Left lung (tissue), 10 donors: ENCODE results near the gene ECHDC3. TPM values are rescaled to one million over a fixed set of nuclear protein-coding genes. Genes with fewer than 3 reads are reported as not detected.
A peak's percentile ranks its signal among the peaks of the same experiment; 100 is the strongest.

Experiments
- ATAC-seq: fragments of 200-7000 bp; cut with Tn5 transposase; one replicate; pipeline ENCODE4 v1.9.1; 2020; ENCODE audit warnings: moderate library complexity
- DNase-seq, 4 donors: peaks; one replicate each; pipeline ENCODE4 v3.0.0-alpha.2; 2013 to 2020
- H3K27ac ChIP-seq, 2 donors: fragments of 200-600 bp; sonication (generic) in 1 of 2; one replicate each; pipeline versions ENCODE4 v1.5.0 to v1.8.0; 2020 to 2021
- H3K27me3 ChIP-seq, 2 donors: fragments of 200-600 bp; sonication (generic) in 1 of 2; one replicate each; pipeline versions ENCODE4 v1.5.0 to v1.8.0; 2020 to 2021
- H3K36me3 ChIP-seq, 2 donors: fragments of 200-600 bp; sonication (generic) in 1 of 2; one replicate each; pipeline versions ENCODE4 v1.5.0 to v1.8.0; 2020 to 2021
- H3K4me1 ChIP-seq, 2 donors: fragments of 200-600 bp; one replicate each; pipeline ENCODE4 v1.8.0; 2021
- H3K4me3 ChIP-seq, 2 donors: fragments of 200-600 bp; sonication (generic) in 1 of 2; one replicate each; pipeline versions ENCODE4 v1.5.0 to v1.8.0; 2020 to 2021; ENCODE audit warnings: mild to moderate bottlenecking in 1 of 2
- H3K9me3 ChIP-seq, 2 donors: fragments of 200-600 bp; sonication (generic) in 1 of 2; one replicate each; pipeline versions ENCODE4 v1.5.0 to v1.8.0; 2020 to 2021
- CTCF ChIP-seq, 2 donors: fragments of 200-600 bp; sonication (generic) in 1 of 2; IDR thresholded peaks; one replicate each; pipeline versions ENCODE4 v1.5.0 to v1.8.0; 2021; ENCODE audit warnings: antibody characterized with exemption in 2 of 2
- intact Hi-C, 2 donors: fragments of 100-400 bp; cut with DNase I; formaldehyde crosslinking; loops; one replicate each; pipeline versions ENCODE4 v1.11.2 to v1.14.2; 2022
- polyA plus RNA-seq, 6 donors: library from polyadenylated mRNA; unstranded; fragments of 120-200 nt; gene quantifications; one replicate each; pipeline ENCODE4 v1.2.1, GENCODE V29; 2013; ENCODE audit not compliant: insufficient read length in 6 of 6
- total RNA-seq, 2 donors: library from RNA; stranded (reverse); fragmentation: NEBNext Ultra II Directional; extraction: Animal tissue kit (Norgen Biotek cat#: 25700); gene quantifications; one replicate each; pipeline ENCODE4 v1.2.1, GENCODE V29; 2021
- donor health status: DM: no; HTN: yes; CAD: no.
- donor health status: DM: no; HTN: no; CAD: no.

ECHDC3 gene
- total and polyA plus RNA-seq, 8 donors = 12.4 to 32.6 (median 14.7) TPM

DNA sequence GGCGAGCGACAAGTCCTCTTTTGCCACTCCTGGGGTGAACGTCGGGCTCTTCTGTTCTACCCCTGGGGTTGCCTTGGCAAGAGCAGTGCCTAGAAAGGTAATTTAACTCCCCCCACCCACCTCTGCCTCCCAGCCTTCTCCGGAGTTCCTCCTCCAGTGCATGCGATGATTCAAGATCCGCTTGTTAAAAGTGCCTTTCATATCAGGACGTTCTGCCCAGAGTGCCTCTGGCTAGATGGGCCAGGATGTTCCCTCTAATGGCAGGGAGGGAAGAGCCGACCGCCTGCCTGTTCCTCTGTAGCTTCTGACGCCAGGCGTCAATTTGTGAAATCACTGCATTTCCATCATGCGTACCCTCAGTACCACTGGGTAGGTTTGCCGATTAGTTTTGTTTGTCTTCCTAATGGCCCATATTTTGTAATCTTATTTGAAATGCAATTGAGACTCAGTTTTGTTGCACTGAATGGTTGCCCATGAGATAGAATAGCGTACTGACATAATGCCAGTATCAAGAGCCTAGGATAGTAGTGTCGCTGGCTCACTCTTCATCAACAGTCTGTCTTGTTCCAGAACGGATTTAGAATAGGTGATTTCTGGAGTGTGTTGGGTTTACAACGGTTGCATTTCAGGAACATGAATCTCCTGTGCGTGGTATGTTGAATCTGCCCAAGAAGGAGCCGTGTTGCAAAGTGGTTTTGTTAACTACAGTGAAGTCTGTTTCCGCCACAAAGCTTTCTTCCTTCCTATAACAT, 13.5 kb downstream of the ECHDC3 start:
- no peak for TF ChIP-seq CTCF (IDR thresholded peaks at IDR 0.05)
- Histone ChIP-seq H3K27me3 (no peaks in the 10 kb centered on the region), H3K9me3 (no peaks in the 10 kb centered on the region), H3K27ac (no peak overlapping the region), H3K4me3 (no peak overlapping the region), H3K4me1 (peaks cover 10 to 13% of the 10 kb centered on the region in 2 donors), H3K36me3 (peaks cover 0 to 32% of the 10 kb centered on the region in 2 donors)
- DNase-seq (no peak), ATAC-seq (no peak)
- intact Hi-C loops = loop anchor here in 1 of 2 donors (10.0 kb wide), 1 partner anchor 241 kb away; no protein-coding TSS in a partner anchor

- no peaks in the 10 kb centered on the region for H3K27me3 ChIP-seq
- TF ChIP-seq CTCF (IDR thresholded peaks at IDR 0.05) = no peak
- ATAC-seq (no peak), DNase-seq (no peak)
- intact Hi-C loops = loop anchor here in 1 of 2 donors (10.0 kb wide), 1 partner anchor 242 kb away; no protein-coding TSS in a partner anchor
- H3K4me1 ChIP-seq = peaks cover 9 to 13% of the 10 kb centered on the region in 2 donors
- H3K4me3 ChIP-seq = no peak overlapping the region
- H3K9me3 ChIP-seq = no peaks in the 10 kb centered on the region
- peaks cover 0 to 31% of the 10 kb centered on the region in 2 donors for H3K36me3 ChIP-seq
- H3K27ac ChIP-seq = peak overlapping the region; percentile 39 to 55
These were observed 14.7 kb downstream of the ECHDC3 start for GRCh38 chr10:11756766-11757315.

- Histone ChIP-seq H3K4me1 (peaks cover 9 to 13% of the 10 kb centered on the region in 2 donors), H3K36me3 (peaks cover 0 to 32% of the 10 kb centered on the region in 2 donors), H3K27me3 (no peaks in the 10 kb centered on the region), H3K27ac (peak overlapping the region; percentile 39 to 55), H3K9me3 (no peaks in the 10 kb centered on the region), H3K4me3 (no peak overlapping the region)
- DNase-seq (peak in 2 of 4 donors; percentile 52 to 64), ATAC-seq (peak; percentile 87)
- intact Hi-C loops = loop anchor here in 1 of 2 donors (10.0 kb wide), 1 partner anchor 243 kb away; no protein-coding TSS in a partner anchor
- no peak for TF ChIP-seq CTCF (IDR thresholded peaks at IDR 0.05)
These were observed 15.3 kb downstream of the ECHDC3 start for GRCh38 chr10:11757454-11757820.

- ATAC-seq (peak; percentile 98), DNase-seq (peak; percentile 67 to 94 (median 86))
- no peak overlapping the region for H3K4me3 ChIP-seq
- H3K4me1 ChIP-seq = peaks cover 9 to 13% of the 10 kb centered on the region in 2 donors
- peak overlapping the region; percentile 39 to 55 for H3K27ac ChIP-seq
- peaks cover 0 to 28% of the 10 kb centered on the region in 2 donors for H3K36me3 ChIP-seq
- no peaks in the 10 kb centered on the region for H3K9me3 ChIP-seq
- peak; percentile 87 to 88 for TF ChIP-seq CTCF (IDR thresholded peaks at IDR 0.05)
- intact Hi-C loops = loop anchor here in 1 of 2 donors (10.0 kb wide), 1 partner anchor 243 kb away; no protein-coding TSS in a partner anchor
- H3K27me3 ChIP-seq = no peaks in the 10 kb centered on the region
These were observed 15.8 kb downstream of the ECHDC3 start for GRCh38 chr10:11757821-11758463.
